Measurements from ENCODE around the gene MUCL3. TPM values are rescaled to one million over a fixed set of nuclear protein-coding genes. Genes with fewer than 3 reads are reported as not detected.
"Not testable (repeated sequence)": the region's sequence is repeated elsewhere in the genome, so short reads cannot be mapped to it uniquely, and the experiment has no call there.

The MUCL3 gene
- total RNA-seq, 2 donors from 2014 or later: not detected

DNA sequence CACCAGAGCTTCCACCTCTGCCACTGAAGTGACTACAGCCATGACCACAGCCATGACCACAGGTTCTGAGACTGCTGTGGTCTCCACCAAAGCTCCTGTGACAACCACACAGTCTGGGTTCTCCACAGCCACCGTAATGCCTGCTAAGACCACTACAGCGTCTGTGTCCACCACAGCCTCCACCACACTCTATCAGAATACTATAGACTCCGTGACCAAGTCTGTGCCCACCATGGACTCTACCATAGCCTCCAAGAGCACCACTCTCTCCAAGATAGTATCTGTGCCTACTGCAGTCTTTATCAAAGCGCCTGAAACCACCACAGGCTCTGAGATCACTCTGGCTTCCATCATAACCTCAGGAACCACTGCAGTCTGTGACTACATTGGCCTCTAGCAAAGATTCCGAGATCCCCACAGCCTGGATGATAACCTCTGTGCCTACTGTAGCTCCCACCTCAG lies 24.4 kb downstream of the MUCL3 start:
- Histone ChIP-seq H3K27me3 (replicated peaks; ENCODE audit: insufficient read depth) (no peaks in the 10 kb centered on the region), H3K4me3 (no peak overlapping the region), H3K4me1 (replicated peaks) (no peaks in the 10 kb centered on the region), H3K27ac (no peak overlapping the region), H3K36me3 (no peaks in the 10 kb centered on the region), H3K9me3 (no peaks in the 10 kb centered on the region)
- DNase-seq (ENCODE audit: low spot score): no peak
- intact Hi-C loops (cut with DNase I): no loop called here
- 88% methylated on average over 5 of the region's 5 CpGs for WGBS
- TF ChIP-seq POLR2A (IDR thresholded peaks at IDR 0.05) (no peak), POLR2AphosphoS5 (IDR thresholded peaks at IDR 0.05) (no peak)
- TF ChIP-seq, protein P1, sequence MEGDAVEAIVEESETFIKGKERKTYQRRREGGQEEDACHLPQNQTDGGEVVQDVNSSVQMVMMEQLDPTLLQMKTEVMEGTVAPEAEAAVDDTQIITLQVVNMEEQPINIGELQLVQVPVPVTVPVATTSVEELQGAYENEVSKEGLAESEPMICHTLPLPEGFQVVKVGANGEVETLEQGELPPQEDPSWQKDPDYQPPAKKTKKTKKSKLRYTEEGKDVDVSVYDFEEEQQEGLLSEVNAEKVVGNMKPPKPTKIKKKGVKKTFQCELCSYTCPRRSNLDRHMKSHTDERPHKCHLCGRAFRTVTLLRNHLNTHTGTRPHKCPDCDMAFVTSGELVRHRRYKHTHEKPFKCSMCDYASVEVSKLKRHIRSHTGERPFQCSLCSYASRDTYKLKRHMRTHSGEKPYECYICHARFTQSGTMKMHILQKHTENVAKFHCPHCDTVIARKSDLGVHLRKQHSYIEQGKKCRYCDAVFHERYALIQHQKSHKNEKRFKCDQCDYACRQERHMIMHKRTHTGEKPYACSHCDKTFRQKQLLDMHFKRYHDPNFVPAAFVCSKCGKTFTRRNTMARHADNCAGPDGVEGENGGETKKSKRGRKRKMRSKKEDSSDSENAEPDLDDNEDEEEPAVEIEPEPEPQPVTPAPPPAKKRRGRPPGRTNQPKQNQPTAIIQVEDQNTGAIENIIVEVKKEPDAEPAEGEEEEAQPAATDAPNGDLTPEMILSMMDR (IDR thresholded peaks at IDR 0.05): no peak

DNA sequence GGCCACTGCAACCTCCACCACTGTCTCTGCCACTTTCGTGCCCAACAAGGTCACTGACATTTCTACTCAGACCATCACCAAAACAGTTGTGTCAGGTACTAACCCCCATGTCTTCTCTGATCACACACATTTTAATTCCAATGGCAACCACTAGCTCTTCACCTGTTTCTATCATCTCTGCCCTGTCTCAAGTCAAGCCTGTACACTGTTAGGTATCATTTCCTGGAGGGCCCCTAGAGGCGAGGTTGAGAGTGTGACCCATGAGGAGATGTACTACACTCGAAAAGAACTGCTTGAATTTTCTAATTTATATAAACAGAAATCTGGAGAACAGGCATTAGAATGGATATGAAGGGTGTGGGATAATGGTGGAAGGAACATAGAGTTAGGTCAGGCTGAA lies 25.4 kb downstream of the MUCL3 start:
- no peaks in the 10 kb centered on the region for H3K27me3 ChIP-seq (replicated peaks; ENCODE audit: insufficient read depth)
- no peak overlapping the region for H3K4me3 ChIP-seq
- no peaks in the 10 kb centered on the region for H3K4me1 ChIP-seq (replicated peaks)
- H3K36me3 ChIP-seq: no peaks in the 10 kb centered on the region
- no peak for DNase-seq (ENCODE audit: low spot score)
- H3K27ac ChIP-seq: no peak overlapping the region
- intact Hi-C loops (cut with DNase I): no loop called here
- no peaks in the 10 kb centered on the region for H3K9me3 ChIP-seq
- TF ChIP-seq POLR2A (IDR thresholded peaks at IDR 0.05): no peak
- TF ChIP-seq, protein P1 (IDR thresholded peaks at IDR 0.05): no peak
- no peak for TF ChIP-seq POLR2AphosphoS5 (IDR thresholded peaks at IDR 0.05)
- WGBS: 72% methylated on average over 3 of the region's 3 CpGs

GRCh38 chr6:30969171-30969570 lies 28.4 kb downstream of the MUCL3 start:
- H3K4me3 ChIP-seq; H3K36me3 ChIP-seq; H3K27me3 ChIP-seq (replicated peaks; ENCODE audit: insufficient read depth); DNase-seq (ENCODE audit: low spot score); H3K9me3 ChIP-seq; H3K4me1 ChIP-seq (replicated peaks); H3K27ac ChIP-seq; intact Hi-C loops (cut with DNase I): not testable (repeated sequence)
- 96% methylated on average over 6 of the region's 6 CpGs for WGBS

DNA sequence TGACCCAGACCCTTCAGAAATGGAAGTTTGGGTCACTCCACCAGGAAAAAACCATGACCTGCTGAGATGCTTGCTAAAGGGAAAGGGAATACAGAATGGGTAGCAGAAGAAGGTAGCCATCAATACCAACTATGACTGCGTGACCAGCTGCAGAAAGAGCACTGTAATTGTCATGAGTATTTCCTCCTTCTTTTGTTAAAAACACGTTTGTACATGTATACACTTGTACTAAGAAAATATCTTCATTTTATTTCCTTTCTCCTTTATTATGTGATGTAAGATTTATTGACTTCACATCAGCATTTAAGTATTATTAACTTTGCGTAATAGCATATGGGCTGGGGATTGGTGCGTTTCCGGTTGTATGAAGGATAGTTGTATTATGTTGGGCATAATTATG lies 30.2 kb downstream of the MUCL3 start:
- no peaks in the 10 kb centered on the region for H3K9me3 ChIP-seq
- TF ChIP-seq POLR2AphosphoS5 (IDR thresholded peaks at IDR 0.05): no peak
- TF ChIP-seq, protein P1 (IDR thresholded peaks at IDR 0.05): no peak
- TF ChIP-seq POLR2A (IDR thresholded peaks at IDR 0.05): no peak
- DNase-seq (ENCODE audit: low spot score): no peak
- WGBS: 62% methylated on average over 5 of the region's 5 CpGs
- H3K36me3 ChIP-seq: no peaks in the 10 kb centered on the region
- H3K4me1 ChIP-seq (replicated peaks): no peaks in the 10 kb centered on the region
- H3K27me3 ChIP-seq (replicated peaks; ENCODE audit: insufficient read depth): no peaks in the 10 kb centered on the region
- no peak overlapping the region for H3K4me3 ChIP-seq
- intact Hi-C loops (cut with DNase I): no loop called here
- H3K27ac ChIP-seq: no peak overlapping the region

- 94% methylated on average over 4 of the region's 4 CpGs for WGBS
- TF ChIP-seq, protein P1 (IDR thresholded peaks at IDR 0.05): no peak
- TF ChIP-seq POLR2AphosphoS5 (IDR thresholded peaks at IDR 0.05) (no peak), POLR2A (IDR thresholded peaks at IDR 0.05) (no peak)
- Histone ChIP-seq H3K4me3 (no peak overlapping the region), H3K27ac (no peak overlapping the region), H3K27me3 (replicated peaks; ENCODE audit: insufficient read depth) (no peaks in the 10 kb centered on the region), H3K9me3 (no peaks in the 10 kb centered on the region), H3K4me1 (replicated peaks) (no peaks in the 10 kb centered on the region), H3K36me3 (no peaks in the 10 kb centered on the region)
- intact Hi-C loops (cut with DNase I): no loop called here
- no peak for DNase-seq (ENCODE audit: low spot score)
These were observed 32.0 kb downstream of the MUCL3 start for GRCh38 chr6:30972816-30973215.

All from prostate gland (tissue), 2 donors.